HepG2 (cell line): ENCODE results near the gene CRIM1. TPM values are rescaled to one million over a fixed set of nuclear protein-coding genes. Genes with fewer than 3 reads are reported as not detected.
A peak's percentile ranks its signal among the peaks of the same experiment; 100 is the strongest.

ENCODE experiments used
- ATAC-seq: fragments of 200-7000 bp; cut with Tn5 transposase; 3 replicates; pipeline ENCODE4 v1.9.1; 2020; ENCODE audit warnings: mild to moderate bottlenecking, moderate library complexity
- BruUV-seq: library from RNA; stranded (reverse); fragments of 400-500 nt; replicated peaks from 2 replicates; lab custom pipeline; 2021; lab: Mats Ljungman, UMichigan
- CTCF ChIA-PET: fragments of 300-600 bp; formaldehyde crosslinking; extraction: SDS; loops from one replicate; lab custom pipeline; 2021; ENCODE audit warnings: low total read pairs, inconsistent platforms, low intra/inter-chr PET ratio; lab: Yijun Ruan, JAX
- POLR2A ChIA-PET: fragments of 350-600 bp; sonication (Branson Sonifier 250); formaldehyde crosslinking; loops from one replicate; lab custom pipeline; 2020; ENCODE audit warnings: antibody characterized with exemption, inconsistent platforms; lab: Yijun Ruan, JAX
- DNase-seq: peaks from one replicate; pipeline ENCODE4 v3.0.0-alpha.2; 2015; ENCODE audit warnings: low spot score
- FAIRE-seq: peaks from 3 replicates; lab custom pipeline; 2011; peaks lifted over from hg19 to GRCh38; lab: Jason Lieb, UNC
- H2AFZ ChIP-seq: one replicate; pipeline ENCODE4 v1.6.1; 2011; ENCODE audit warnings: low read length, inconsistent platforms
- H3K27ac ChIP-seq: fragments of 300-600 bp; 3 replicates; pipeline ENCODE4 v1.8.0; 2011; ENCODE audit warnings: mixed run types, mild to moderate bottlenecking, mixed read lengths, low read length, inconsistent platforms; ENCODE audit not compliant: insufficient read depth; ENCODE audit errors: extremely low read length
- H3K27me3 ChIP-seq, 2 experiments: fragments of 200-600 bp in 1 of 2; 2 replicates in 1 of 2; 3 replicates in 1 of 2; pipeline versions ENCODE4 v1.6.0 to v1.8.0; 2011; ENCODE audit warnings: low read length in 2 of 2, mild to moderate bottlenecking in 2 of 2, moderate library complexity in 2 of 2, inconsistent platforms in 1 of 2; ENCODE audit not compliant: insufficient read depth in 2 of 2, control insufficient read depth in 1 of 2
- H3K36me3 ChIP-seq, 2 experiments: fragments of 200-600 bp in 1 of 2; replicated peaks in 1 of 2; 2 replicates in 1 of 2; 3 replicates in 1 of 2; pipeline versions ENCODE4 v1.5.1 to v1.8.0; 2011; ENCODE audit warnings: low read length in 2 of 2, inconsistent platforms in 1 of 2; ENCODE audit not compliant: insufficient read depth in 2 of 2, control insufficient read depth in 1 of 2
- H3K4me1 ChIP-seq: 2 replicates; pipeline ENCODE4 v1.5.1; 2012; ENCODE audit warnings: low read length, inconsistent platforms; ENCODE audit not compliant: insufficient read depth
- H3K4me2 ChIP-seq: 2 replicates; pipeline ENCODE4 v1.6.0; 2011; ENCODE audit warnings: low read depth, low read length, inconsistent platforms
- H3K4me3 ChIP-seq, 3 experiments: fragments of 200-600 bp in 1 of 3; sonication (generic), shearing (Covaris generic) in 1 of 3; replicated peaks in 1 of 3; 2 replicates each; pipeline ENCODE4 v1.5.1; 2011 to 2016; ENCODE audit warnings: low read length in 3 of 3, inconsistent platforms in 2 of 3, low read depth in 2 of 3, mild to moderate bottlenecking in 2 of 3, control low read depth in 1 of 3, mixed read lengths in 1 of 3; ENCODE audit not compliant: insufficient read depth in 1 of 3
- H3K79me2 ChIP-seq: one replicate; pipeline ENCODE4 v1.6.1; 2011; ENCODE audit warnings: low read length, inconsistent platforms; ENCODE audit not compliant: insufficient read depth
- H3K9ac ChIP-seq: 2 replicates; pipeline ENCODE4 v1.6.0; 2011; ENCODE audit warnings: mild to moderate bottlenecking, low read depth, low read length, inconsistent platforms; ENCODE audit not compliant: insufficient read depth
- H3K9me3 ChIP-seq: 2 replicates; pipeline ENCODE4 v1.5.1; 2012; ENCODE audit warnings: mild to moderate bottlenecking, low read length
- H4K20me1 ChIP-seq: 2 replicates; pipeline ENCODE4 v1.6.0; 2011; ENCODE audit warnings: inconsistent platforms, mild to moderate bottlenecking, low read length, moderate library complexity; ENCODE audit not compliant: insufficient read depth
- ATAD3A ChIP-seq: sonication (generic); formaldehyde crosslinking; IDR thresholded peaks from 2 replicates; pipeline ENCODE4 v1.4.0; 2020; ENCODE audit warnings: missing genetic modification reagents
- CEBPB ChIP-seq: IDR thresholded peaks from 2 replicates; pipeline ENCODE4 v1.6.1; 2011; ENCODE audit warnings: low read depth, low read length, improper control_type of control experiment, borderline replicate concordance
- MAZ ChIP-seq, 2 experiments: sonication (generic) in 1 of 2; formaldehyde crosslinking in 1 of 2; IDR thresholded peaks; 2 replicates each; pipeline versions ENCODE4 v1.5.0 to v1.6.1; 2012 to 2020; ENCODE audit warnings: low read depth in 2 of 2, mild to moderate bottlenecking in 2 of 2, borderline replicate concordance in 1 of 2, improper control_type of control experiment in 1 of 2, low read length in 1 of 2, missing genetic modification reagents in 1 of 2, moderate library complexity in 1 of 2
- MTA3 ChIP-seq: sonication (generic); formaldehyde crosslinking; IDR thresholded peaks from 2 replicates; pipeline ENCODE4 v1.4.0; 2020; ENCODE audit warnings: missing genetic modification reagents
- SMARCC2 ChIP-seq: fragments of 450-650 bp; IDR thresholded peaks from 2 replicates; pipeline ENCODE4 v1.6.1; 2017; ENCODE audit warnings: antibody characterized with exemption, mild to moderate bottlenecking
- ZNF317 ChIP-seq: sonication (generic); formaldehyde crosslinking; IDR thresholded peaks from 2 replicates; pipeline ENCODE4 v1.5.0; 2020; ENCODE audit warnings: mild to moderate bottlenecking, missing genetic modification reagents
- ZNF616 ChIP-seq: sonication (generic); formaldehyde crosslinking; IDR thresholded peaks from 2 replicates; pipeline ENCODE4 v1.5.0; 2020; ENCODE audit warnings: low read depth, mild to moderate bottlenecking, missing genetic modification reagents
- WGBS: methylation state at CpG from one replicate; pipeline ENCODE4 v1.1.6; 2017; ENCODE audit warnings: low lambda C conversion rate; 5-methylcytosine and 5-hydroxymethylcytosine counted together
- in situ Hi-C: cut with HindIII; loops from 2 replicates; pipeline ENCODE4 v1.10.0; 2017; ENCODE audit warnings: low pct_unique_long_range_greater_than_20kb; ENCODE audit not compliant: extremely low pct_ligation_motif_present
- intact Hi-C: fragments of 100-400 bp; cut with micrococcal nuclease; formaldehyde crosslinking; loops from one replicate; pipeline ENCODE4 v1.10.0; 2022; ENCODE audit not compliant: unreplicated experiment
- polyA plus RNA-seq, 8 experiments: library from polyadenylated mRNA; depleted of rRNA in 3 of 8; stranded (reverse) in 7 of 8; unstranded in 1 of 8; fragments of >200 nt; fragmentation: Illumina TruSeq in 4 of 8; extraction: Trizol in 4 of 8; gene quantifications; 2 replicates each; pipeline versions ENCODE4 v1.2.1 to v1.2.3, GENCODE V29; 2011 to 2016; ENCODE audit warnings: low read depth in 4 of 8, missing spikeins in 1 of 8, mixed read lengths in 1 of 8; ENCODE audit not compliant: insufficient read depth in 1 of 8
- total RNA-seq, 5 experiments: library from RNA; depleted of rRNA; stranded (reverse); fragments of >200 nt; fragmentation: Illumina TruSeq; extraction: Trizol; gene quantifications; 2 replicates each; pipeline ENCODE4 v1.2.3, GENCODE V29; 2016; ENCODE audit warnings: low read depth in 1 of 5
- TF ChIP-seq, protein P1 (sequence below): sonication (generic); formaldehyde crosslinking; IDR thresholded peaks from 2 replicates; pipeline ENCODE4 v1.4.0; 2020; ENCODE audit warnings: missing genetic modification reagents
- TF ChIP-seq, protein P2 (sequence below): sonication (generic); formaldehyde crosslinking; IDR thresholded peaks from 2 replicates; pipeline ENCODE4 v1.4.0; 2020; ENCODE audit warnings: mild to moderate bottlenecking, missing genetic modification reagents

The CRIM1 gene
- total and polyA plus RNA-seq, 2 of the 13 experiments (the other 11 are each of a cell fraction or from before 2014, with no cell fraction given): 39.1 to 69.9 TPM

DNA sequence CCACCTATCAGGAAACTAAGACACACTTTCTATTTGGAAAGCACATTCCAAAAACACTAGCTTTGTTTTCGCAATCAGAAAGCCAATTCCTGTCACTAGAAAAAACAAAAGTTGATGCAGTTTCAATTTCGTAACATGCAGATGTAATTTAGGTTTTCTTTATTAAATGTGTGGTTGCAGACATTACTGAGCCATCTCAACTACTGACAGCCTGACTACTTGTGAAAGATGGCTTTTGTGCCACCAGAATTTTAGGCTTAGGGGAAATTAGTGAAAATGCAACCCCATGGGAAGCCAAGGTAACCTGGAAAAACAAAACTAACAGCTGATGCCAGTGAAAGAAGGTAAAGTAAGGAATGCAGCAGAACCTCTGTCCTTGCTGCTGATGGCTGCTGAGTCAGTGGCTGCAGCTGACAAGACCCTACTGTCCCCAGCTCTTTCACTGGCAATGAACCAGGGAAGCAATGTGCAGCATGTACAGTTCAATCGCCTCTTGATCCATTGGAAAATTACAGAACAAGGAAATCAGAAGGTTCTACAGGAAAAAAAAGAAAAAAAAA is 207.5 kb downstream of the CRIM1 start (continued):
- TF ChIP-seq, protein P1, sequence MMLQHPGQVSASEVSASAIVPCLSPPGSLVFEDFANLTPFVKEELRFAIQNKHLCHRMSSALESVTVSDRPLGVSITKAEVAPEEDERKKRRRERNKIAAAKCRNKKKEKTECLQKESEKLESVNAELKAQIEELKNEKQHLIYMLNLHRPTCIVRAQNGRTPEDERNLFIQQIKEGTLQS: no peak
- peak; percentile 86 for TF ChIP-seq CEBPB
- TF ChIP-seq MAZ (IDR thresholded peaks at IDR 0.05; ENCODE audit: borderline replicate concordance, low read depth, low read length): no peak
- TF ChIP-seq MAZ (CRISPR knock-in tag; IDR thresholded peaks at IDR 0.05; ENCODE audit: low read depth): no peak

DNA sequence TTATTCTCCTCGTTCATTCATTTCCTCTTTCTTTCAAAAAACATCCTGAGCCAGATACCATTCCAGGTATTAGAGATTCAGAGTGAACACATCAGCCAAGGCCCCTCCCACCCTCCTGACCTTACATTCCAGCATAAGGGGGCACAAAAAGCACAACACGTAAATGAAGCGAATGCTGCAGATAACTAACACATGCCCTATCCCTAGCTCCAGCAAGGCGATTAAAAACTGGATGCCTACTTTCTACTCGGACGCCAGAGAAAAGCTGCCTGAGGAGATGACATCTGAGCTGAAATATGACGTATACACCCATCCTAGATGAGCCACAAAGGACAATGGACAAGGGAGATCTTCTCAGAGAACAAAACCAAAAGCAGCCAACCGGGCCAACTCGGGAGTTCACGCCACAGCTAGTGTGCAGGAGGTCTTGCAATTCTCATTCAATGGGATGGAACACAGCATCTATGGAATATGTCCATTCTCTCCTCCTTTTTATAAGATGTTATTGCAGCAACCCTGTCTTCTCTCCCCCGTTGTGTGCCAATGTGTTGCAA is 208.9 kb downstream of the CRIM1 start:
- TF ChIP-seq ATAD3A (CRISPR knock-in tag) (no peak), SMARCC2 (no peak), ZNF317 (CRISPR knock-in tag) (no peak), CEBPB (peak; percentile 28; the same call in 1 of the 2 replicates), ZNF616 (CRISPR knock-in tag) (no peak), MTA3 (no peak)
- TF ChIP-seq, protein P2, sequence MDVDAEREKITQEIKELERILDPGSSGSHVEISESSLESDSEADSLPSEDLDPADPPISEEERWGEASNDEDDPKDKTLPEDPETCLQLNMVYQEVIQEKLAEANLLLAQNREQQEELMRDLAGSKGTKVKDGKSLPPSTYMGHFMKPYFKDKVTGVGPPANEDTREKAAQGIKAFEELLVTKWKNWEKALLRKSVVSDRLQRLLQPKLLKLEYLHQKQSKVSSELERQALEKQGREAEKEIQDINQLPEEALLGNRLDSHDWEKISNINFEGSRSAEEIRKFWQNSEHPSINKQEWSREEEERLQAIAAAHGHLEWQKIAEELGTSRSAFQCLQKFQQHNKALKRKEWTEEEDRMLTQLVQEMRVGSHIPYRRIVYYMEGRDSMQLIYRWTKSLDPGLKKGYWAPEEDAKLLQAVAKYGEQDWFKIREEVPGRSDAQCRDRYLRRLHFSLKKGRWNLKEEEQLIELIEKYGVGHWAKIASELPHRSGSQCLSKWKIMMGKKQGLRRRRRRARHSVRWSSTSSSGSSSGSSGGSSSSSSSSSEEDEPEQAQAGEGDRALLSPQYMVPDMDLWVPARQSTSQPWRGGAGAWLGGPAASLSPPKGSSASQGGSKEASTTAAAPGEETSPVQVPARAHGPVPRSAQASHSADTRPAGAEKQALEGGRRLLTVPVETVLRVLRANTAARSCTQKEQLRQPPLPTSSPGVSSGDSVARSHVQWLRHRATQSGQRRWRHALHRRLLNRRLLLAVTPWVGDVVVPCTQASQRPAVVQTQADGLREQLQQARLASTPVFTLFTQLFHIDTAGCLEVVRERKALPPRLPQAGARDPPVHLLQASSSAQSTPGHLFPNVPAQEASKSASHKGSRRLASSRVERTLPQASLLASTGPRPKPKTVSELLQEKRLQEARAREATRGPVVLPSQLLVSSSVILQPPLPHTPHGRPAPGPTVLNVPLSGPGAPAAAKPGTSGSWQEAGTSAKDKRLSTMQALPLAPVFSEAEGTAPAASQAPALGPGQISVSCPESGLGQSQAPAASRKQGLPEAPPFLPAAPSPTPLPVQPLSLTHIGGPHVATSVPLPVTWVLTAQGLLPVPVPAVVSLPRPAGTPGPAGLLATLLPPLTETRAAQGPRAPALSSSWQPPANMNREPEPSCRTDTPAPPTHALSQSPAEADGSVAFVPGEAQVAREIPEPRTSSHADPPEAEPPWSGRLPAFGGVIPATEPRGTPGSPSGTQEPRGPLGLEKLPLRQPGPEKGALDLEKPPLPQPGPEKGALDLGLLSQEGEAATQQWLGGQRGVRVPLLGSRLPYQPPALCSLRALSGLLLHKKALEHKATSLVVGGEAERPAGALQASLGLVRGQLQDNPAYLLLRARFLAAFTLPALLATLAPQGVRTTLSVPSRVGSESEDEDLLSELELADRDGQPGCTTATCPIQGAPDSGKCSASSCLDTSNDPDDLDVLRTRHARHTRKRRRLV: no peak
- TF ChIP-seq, all 625 proteins: peak for 1
- Histone ChIP-seq H3K36me3 (peaks cover 4 to 41% of the 10 kb centered on the region in 2 experiments; a peak in 4 of 5 replicates), H3K9me3 (no peaks in the 10 kb centered on the region), H3K9ac (no peak overlapping the region), H3K4me3 (no peak overlapping the region), H3K79me2 (no peaks in the 10 kb centered on the region), H2AFZ (no peak overlapping the region), H3K27ac (no peak overlapping the region), H3K4me2 (no peak overlapping the region), H3K4me1 (peaks cover 23% of the 10 kb centered on the region), H4K20me1 (no peaks in the 10 kb centered on the region), H3K27me3 (no peaks in the 10 kb centered on the region)
- BruUV-seq: no TSS peak
- DNase-seq: no peak
- in situ Hi-C loops: no loop called here
- no peak for FAIRE-seq
- intact Hi-C loops: no loop called here
- no peak for ATAC-seq
- WGBS: 94% methylated on average over 11 of the region's 11 CpGs
- ChIA-PET POLR2A (no interaction called here), CTCF (no interaction called here)
